Neural crest cell (in vitro differentiated cells): ENCODE results near the gene CALY. TPM values are rescaled to one million over a fixed set of nuclear protein-coding genes. Genes with fewer than 3 reads are reported as not detected.

Experiments
- DNase-seq: peaks from one replicate; pipeline ENCODE4 v3.0.0; 2021; ENCODE audit warnings: low read depth, mixed read lengths, low spot score
- H3K27ac Mint-ChIP-seq: one replicate; pipeline ENCODE4 v1.8.0; 2021; ENCODE audit warnings: mild to moderate bottlenecking, mixed read lengths; ENCODE audit not compliant: unreplicated experiment
- H3K27me3 Mint-ChIP-seq: 2 replicates; pipeline ENCODE4 v1.8.0; 2021; ENCODE audit warnings: low read depth, mild to moderate bottlenecking, mixed read lengths
- H3K36me3 Mint-ChIP-seq: 2 replicates; pipeline ENCODE4 v1.8.0; 2021; ENCODE audit warnings: low read depth, mild to moderate bottlenecking, mixed read lengths
- H3K4me1 Mint-ChIP-seq: 2 replicates; pipeline ENCODE4 v1.8.0; 2021; ENCODE audit warnings: mixed read lengths
- H3K4me3 Mint-ChIP-seq: one replicate; pipeline ENCODE4 v1.8.0; 2021; ENCODE audit warnings: mild to moderate bottlenecking, mixed read lengths
- H3K9me3 Mint-ChIP-seq: 2 replicates; pipeline ENCODE4 v1.8.0; 2021; ENCODE audit warnings: mixed read lengths
- total RNA-seq: library from RNA; stranded (reverse); gene quantifications from 2 replicates; pipeline ENCODE4 v1.2.1, GENCODE V29; 2021
- TF ChIP-seq, protein P1 (sequence below): fragments of 200-600 bp; sonication (generic); conservative IDR thresholded peaks from 2 replicates; pipeline ENCODE4 v1.5.0; 2021; ENCODE audit warnings: antibody characterized with exemption, mild to moderate bottlenecking

CALY gene
- total RNA-seq, 1 donor from 2014 or later, result 0.89 TPM

DNA sequence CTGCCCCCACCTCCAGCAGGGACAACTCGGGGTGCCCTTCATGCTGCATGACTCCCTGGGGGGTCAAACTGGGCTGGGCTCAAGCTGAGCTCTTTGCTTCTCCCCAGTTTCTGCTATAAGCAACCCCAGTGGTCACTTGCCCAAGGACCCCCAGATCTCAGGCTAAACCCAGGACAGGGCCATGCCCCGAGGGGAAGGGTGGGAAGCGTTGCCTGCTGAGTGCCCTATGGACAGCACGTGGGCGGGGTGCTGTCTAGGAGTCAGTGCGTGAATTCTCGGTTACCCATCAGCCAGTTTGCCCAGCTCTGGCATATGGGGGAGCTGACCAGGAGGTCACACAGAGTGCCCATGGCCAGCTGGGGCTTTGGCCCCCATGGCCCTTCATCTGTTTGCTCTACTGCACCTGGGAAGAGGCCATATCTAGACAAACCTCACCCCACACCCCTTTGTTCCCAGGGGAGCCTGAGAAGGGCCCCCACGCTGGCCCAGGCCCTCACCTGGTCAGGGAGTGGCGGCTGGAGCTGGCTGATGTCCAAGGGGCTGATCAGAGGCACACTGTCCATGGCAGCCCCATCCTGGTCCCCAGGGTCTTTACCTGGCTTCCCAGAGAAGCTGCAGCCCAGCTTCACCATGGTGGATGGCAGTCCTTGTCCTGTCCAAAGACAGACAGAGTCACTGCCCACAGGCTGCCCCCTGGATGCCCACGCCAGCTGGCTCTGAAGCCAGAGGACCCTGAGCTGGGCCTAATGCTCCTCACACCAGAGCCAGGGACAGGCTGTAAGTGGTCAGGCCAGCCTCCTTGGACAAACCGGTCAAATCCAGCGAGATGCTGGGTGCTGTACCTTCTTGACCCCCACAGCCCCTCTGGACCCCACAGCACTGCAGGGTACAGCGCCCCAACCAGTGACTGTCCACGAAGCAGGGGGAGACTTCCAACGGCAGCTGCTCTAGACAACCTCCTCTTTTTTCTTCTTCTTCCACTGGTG lies 8.0 kb downstream of the CALY start:
- no peak for DNase-seq
- Mint-ChIP-seq H3K4me3 (no peak overlapping the region), H3K27ac (no peak overlapping the region), H3K4me1 (peaks cover 11% of the 10 kb centered on the region), H3K27me3 (peaks cover 82% of the 10 kb centered on the region), H3K36me3 (peaks cover 5% of the 10 kb centered on the region), H3K9me3 (no peaks in the 10 kb centered on the region)
- TF ChIP-seq, protein P1, sequence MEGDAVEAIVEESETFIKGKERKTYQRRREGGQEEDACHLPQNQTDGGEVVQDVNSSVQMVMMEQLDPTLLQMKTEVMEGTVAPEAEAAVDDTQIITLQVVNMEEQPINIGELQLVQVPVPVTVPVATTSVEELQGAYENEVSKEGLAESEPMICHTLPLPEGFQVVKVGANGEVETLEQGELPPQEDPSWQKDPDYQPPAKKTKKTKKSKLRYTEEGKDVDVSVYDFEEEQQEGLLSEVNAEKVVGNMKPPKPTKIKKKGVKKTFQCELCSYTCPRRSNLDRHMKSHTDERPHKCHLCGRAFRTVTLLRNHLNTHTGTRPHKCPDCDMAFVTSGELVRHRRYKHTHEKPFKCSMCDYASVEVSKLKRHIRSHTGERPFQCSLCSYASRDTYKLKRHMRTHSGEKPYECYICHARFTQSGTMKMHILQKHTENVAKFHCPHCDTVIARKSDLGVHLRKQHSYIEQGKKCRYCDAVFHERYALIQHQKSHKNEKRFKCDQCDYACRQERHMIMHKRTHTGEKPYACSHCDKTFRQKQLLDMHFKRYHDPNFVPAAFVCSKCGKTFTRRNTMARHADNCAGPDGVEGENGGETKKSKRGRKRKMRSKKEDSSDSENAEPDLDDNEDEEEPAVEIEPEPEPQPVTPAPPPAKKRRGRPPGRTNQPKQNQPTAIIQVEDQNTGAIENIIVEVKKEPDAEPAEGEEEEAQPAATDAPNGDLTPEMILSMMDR, result no peak

DNA sequence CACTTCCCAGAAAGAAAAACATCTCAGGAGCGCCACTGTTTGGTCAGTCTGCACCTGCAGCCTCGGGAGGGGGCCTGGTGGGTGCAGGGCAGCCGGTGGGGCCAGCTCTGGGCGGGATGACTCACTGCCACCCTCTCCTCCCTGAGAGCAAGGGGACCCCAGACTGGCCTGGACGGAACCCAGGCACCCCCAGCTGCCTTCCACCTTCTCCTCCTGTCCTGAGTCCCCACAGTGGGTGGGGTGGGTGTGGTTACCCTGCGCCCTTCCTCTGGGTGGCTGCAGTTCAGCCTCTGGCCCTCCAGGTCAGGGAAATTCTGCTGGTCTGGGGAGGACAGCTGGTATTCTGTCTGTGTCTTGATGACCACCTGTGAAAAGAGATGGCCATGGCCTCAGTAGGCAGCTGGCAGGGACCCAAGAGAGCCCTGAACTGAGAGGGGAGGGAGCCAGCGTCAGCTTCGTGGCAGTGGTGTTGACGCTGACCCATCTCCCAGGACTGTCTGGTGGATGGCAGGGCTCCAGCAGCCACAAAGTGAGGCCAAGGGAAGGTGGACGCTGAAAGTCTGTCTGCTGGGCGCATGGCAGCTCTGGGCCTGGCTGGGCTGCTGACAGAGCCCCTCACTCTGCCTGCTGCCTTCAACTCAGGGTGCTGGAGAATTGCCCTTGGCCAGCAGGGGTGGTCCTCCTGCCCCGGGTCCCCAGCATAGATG lies 8.9 kb downstream of the CALY start:
- H3K4me1 Mint-ChIP-seq, result peaks cover 11% of the 10 kb centered on the region
- no peak overlapping the region for H3K4me3 Mint-ChIP-seq
- H3K27me3 Mint-ChIP-seq, result peaks cover 78% of the 10 kb centered on the region
- TF ChIP-seq, protein P1, result no peak
- no peak for DNase-seq
- H3K27ac Mint-ChIP-seq, result no peak overlapping the region
- no peaks in the 10 kb centered on the region for H3K9me3 Mint-ChIP-seq
- H3K36me3 Mint-ChIP-seq, result peaks cover 5% of the 10 kb centered on the region

DNA sequence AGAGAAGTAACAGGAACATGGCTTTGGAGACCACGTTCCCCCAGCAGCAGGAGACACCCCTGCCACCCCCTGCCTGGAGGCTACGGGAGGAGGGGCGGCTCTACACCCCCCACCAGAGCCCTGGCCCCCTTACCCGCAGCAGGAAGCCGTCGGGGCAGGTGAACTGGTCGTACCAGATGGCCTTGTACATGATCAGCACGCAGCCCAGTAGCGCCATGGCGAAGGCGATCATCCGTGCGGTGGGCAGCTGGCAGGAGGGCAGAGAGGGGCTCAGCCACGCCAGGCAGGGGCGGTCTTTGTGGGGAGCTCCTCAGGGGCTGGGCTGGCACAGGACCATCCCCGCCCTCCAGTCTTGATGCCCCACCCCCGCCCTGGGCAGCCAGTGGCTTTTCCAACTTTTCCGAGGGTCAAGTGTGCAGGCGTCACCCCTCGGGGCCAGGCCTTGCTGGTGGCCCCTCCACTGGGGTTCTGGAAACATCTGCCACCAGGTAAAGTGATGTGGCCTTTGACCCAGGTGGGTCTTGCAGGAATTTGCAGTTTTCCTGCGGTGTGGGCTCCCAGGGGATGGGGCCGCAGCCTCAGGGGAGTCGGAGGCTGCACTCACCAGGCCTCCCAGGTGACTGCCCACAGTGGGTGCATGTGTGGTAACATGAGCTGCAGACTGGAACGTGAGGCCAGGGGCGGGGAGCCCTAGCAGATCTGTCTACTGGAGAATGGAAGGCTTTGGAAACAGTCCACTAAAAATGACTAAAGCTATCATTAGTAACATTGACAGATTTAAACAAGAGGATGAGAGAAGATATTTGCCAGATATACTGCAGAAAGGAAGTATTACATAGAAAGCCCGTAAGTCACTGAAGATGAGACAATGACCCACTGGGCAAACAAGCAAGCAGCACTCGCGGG lies 9.7 kb downstream of the CALY start:
- Mint-ChIP-seq H3K4me3 (peak overlapping the region; percentile 31), H3K9me3 (no peaks in the 10 kb centered on the region), H3K27ac (no peak overlapping the region), H3K36me3 (no peaks in the 10 kb centered on the region), H3K27me3 (peaks cover 72% of the 10 kb centered on the region), H3K4me1 (peaks cover 11% of the 10 kb centered on the region)
- TF ChIP-seq, protein P1, result no peak
- no peak for DNase-seq

DNA sequence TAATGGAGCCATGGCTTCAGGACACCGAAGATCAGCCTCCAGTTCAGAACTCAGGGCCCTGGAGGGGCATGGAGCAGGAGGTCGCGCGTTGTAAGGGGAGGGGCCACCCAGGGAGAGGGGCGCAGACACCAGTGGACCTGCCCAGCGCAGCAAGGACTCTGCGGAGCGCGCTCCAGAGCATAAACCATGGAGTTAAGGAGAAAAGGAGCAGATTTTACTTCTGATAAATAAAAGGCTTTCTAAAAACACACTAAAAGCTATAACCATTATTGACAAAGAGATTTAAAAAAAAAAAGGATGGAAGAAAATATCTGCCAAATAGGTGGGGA lies 10.5 kb downstream of the CALY start:
- Mint-ChIP-seq H3K36me3 (no peaks in the 10 kb centered on the region), H3K27me3 (peaks cover 64% of the 10 kb centered on the region), H3K27ac (no peak overlapping the region), H3K4me3 (peak overlapping the region; percentile 31), H3K9me3 (no peaks in the 10 kb centered on the region), H3K4me1 (peaks cover 11% of the 10 kb centered on the region)
- TF ChIP-seq, protein P1, result no peak
- DNase-seq, result no peak
